K562 (cell line): ENCODE measurements around the gene BRD4. TPM values are rescaled to one million over a fixed set of nuclear protein-coding genes. Genes with fewer than 3 reads are reported as not detected.

ENCODE experiments used
- ATAC-seq: fragments of 200-7000 bp; cut with Tn5 transposase; 3 replicates; pipeline ENCODE4 v1.9.1; 2020; ENCODE audit warnings: moderate library complexity
- BruUV-seq: library from RNA; stranded (reverse); fragments of 400-500 nt; replicated peaks from 2 replicates; lab custom pipeline; 2021; lab: Mats Ljungman, UMichigan
- CTCF ChIA-PET: fragments of 300-600 bp; formaldehyde crosslinking; extraction: SDS; loops from one replicate; lab custom pipeline; 2021; ENCODE audit warnings: low intra/inter-chr PET ratio; lab: Yijun Ruan, JAX
- POLR2A ChIA-PET: fragments of 300-600, 350-650 bp; sonication (Branson Sonifier 250); formaldehyde crosslinking; extraction: SDS; loops from one replicate; lab custom pipeline; 2021; ENCODE audit warnings: antibody characterized with exemption, inconsistent platforms; lab: Yijun Ruan, JAX
- DNase-seq, 4 experiments: peaks; one replicate each; pipeline versions ENCODE4 v3.0.0 to v3.0.0-alpha.2; 2011 to 2018; ENCODE audit warnings: low spot score in 3 of 4, mixed read lengths in 3 of 4; ENCODE audit errors: extremely low read depth in 1 of 4
- FAIRE-seq: peaks from 2 replicates; lab custom pipeline; 2011; peaks lifted over from hg19 to GRCh38; lab: Jason Lieb, UNC
- H2AFZ ChIP-seq: 2 replicates; pipeline ENCODE4 v1.6.0; 2011; ENCODE audit warnings: low read depth, low read length, control low read depth, inconsistent platforms
- H3K27ac ChIP-seq: fragments of 200-600 bp; 3 replicates; pipeline ENCODE4 v1.8.0; 2011; ENCODE audit warnings: low read depth, mild to moderate bottlenecking, control low read depth, inconsistent platforms, low read length, moderate library complexity, mixed read lengths; ENCODE audit errors: extremely low read depth
- H3K27me3 ChIP-seq, 2 experiments: fragments of 300-600 bp in 1 of 2; 2 replicates in 1 of 2; 3 replicates in 1 of 2; pipeline versions ENCODE4 v1.6.0 to v1.8.0; 2011; ENCODE audit warnings: inconsistent platforms in 2 of 2, low read length in 2 of 2, mild to moderate bottlenecking in 1 of 2, mixed read lengths in 1 of 2, moderate library complexity in 1 of 2; ENCODE audit not compliant: control insufficient read depth in 2 of 2, insufficient read depth in 2 of 2
- H3K36me3 ChIP-seq: fragments of 300-600 bp; 3 replicates; pipeline ENCODE4 v1.8.0; 2011; ENCODE audit warnings: mild to moderate bottlenecking, low read length, inconsistent platforms; ENCODE audit not compliant: control insufficient read depth, insufficient read depth
- H3K4me1 ChIP-seq, 2 experiments: fragments of 200-600 bp in 1 of 2; replicated peaks in 1 of 2; 2 replicates in 1 of 2; 3 replicates in 1 of 2; pipeline versions ENCODE4 v1.5.1 to v1.8.0; 2011; ENCODE audit warnings: inconsistent platforms in 2 of 2, low read length in 2 of 2, mild to moderate bottlenecking in 1 of 2, mixed read lengths in 1 of 2, moderate library complexity in 1 of 2; ENCODE audit not compliant: control insufficient read depth in 2 of 2, insufficient read depth in 2 of 2
- H3K4me2 ChIP-seq: 2 replicates; pipeline ENCODE4 v1.6.1; 2011; ENCODE audit warnings: low read length, control low read depth, inconsistent platforms, mixed read lengths; ENCODE audit not compliant: insufficient read depth
- H3K4me3 ChIP-seq: fragments of 200-600 bp; sonication (generic), shearing (Covaris generic); 2 replicates; pipeline ENCODE4 v1.5.1; 2016; ENCODE audit warnings: control low read depth, inconsistent platforms
- H3K79me2 ChIP-seq: fragments of 200-600 bp; 3 replicates; pipeline ENCODE4 v1.8.0; 2011; ENCODE audit warnings: low read length, inconsistent platforms; ENCODE audit not compliant: control insufficient read depth, insufficient read depth
- H3K9ac ChIP-seq, 2 experiments: 2 replicates each; pipeline versions ENCODE4 v1.6.0 to v1.6.1; 2011; ENCODE audit warnings: low read depth in 2 of 2, low read length in 2 of 2, control low read depth in 1 of 2, inconsistent platforms in 1 of 2, mild to moderate bottlenecking in 1 of 2, mixed read lengths in 1 of 2; ENCODE audit not compliant: insufficient read depth in 1 of 2
- H3K9me1 ChIP-seq: one replicate; pipeline ENCODE4 v1.6.0; 2011; ENCODE audit warnings: inconsistent platforms, mild to moderate bottlenecking, low read length, moderate library complexity; ENCODE audit not compliant: control insufficient read depth, insufficient read depth
- H3K9me3 ChIP-seq: replicated peaks from 2 replicates; pipeline ENCODE4 v1.5.1; 2011; ENCODE audit warnings: low read depth, low read length, inconsistent platforms; ENCODE audit not compliant: control insufficient read depth, insufficient read depth
- H4K20me1 ChIP-seq: replicated peaks from 2 replicates; pipeline ENCODE4 v1.6.1; 2011; ENCODE audit warnings: low read length, inconsistent platforms, mixed read lengths; ENCODE audit not compliant: control insufficient read depth, insufficient read depth
- EGR1 ChIP-seq: fragments of 450-650 bp; conservative IDR thresholded peaks from 2 replicates; pipeline ENCODE4 v1.6.1; 2017; ENCODE audit warnings: mild to moderate bottlenecking
- FOSL1 ChIP-seq: fragments of 200-800 bp; sonication (Bioruptor generic); conservative IDR thresholded peaks from 2 replicates; pipeline ENCODE4 v1.6.1; 2016; ENCODE audit warnings: missing genetic modification characterization, missing compliant biosample characterization
- HMGN3 ChIP-seq: IDR thresholded peaks from 2 replicates; pipeline ENCODE4 v1.6.1; 2011; ENCODE audit warnings: borderline replicate concordance, low read depth, mild to moderate bottlenecking, mixed read lengths, low read length; ENCODE audit not compliant: insufficient read length; ENCODE audit errors: extremely low read depth
- HOMEZ ChIP-seq: fragments of 250-450 bp; sonication (Bioruptor Pico); IDR thresholded peaks from 2 replicates; pipeline ENCODE4 v1.4.0; 2020; ENCODE audit warnings: mild to moderate bottlenecking, moderate library complexity
- WHSC1 ChIP-seq: IDR thresholded peaks from one replicate; pipeline ENCODE4 v1.6.1; 2012; ENCODE audit warnings: low read length, control low read depth, inconsistent platforms
- ZNF184 ChIP-seq: sonication (generic); formaldehyde crosslinking; IDR thresholded peaks from 2 replicates; pipeline ENCODE4 v1.5.0; 2020; ENCODE audit warnings: missing genetic modification reagents
- WGBS: fragments of 100-300 bp; shearing (Covaris generic); methylation state at CpG from one replicate; pipeline ENCODE4 v1.1.6; 2016; ENCODE audit warnings: low coverage, mixed read lengths; ENCODE audit not compliant: insufficient coverage; ENCODE audit errors: missing lambda C conversion rate; 5-methylcytosine and 5-hydroxymethylcytosine counted together
- in situ Hi-C: fragments of 300-500 bp; cut with MboI; formaldehyde crosslinking; loops from 4 replicates; pipeline ENCODE4 v1.15.0; 2018; ENCODE audit warnings: inconsistent platforms, mixed read lengths
- intact Hi-C: fragments of 100-400 bp; cut with micrococcal nuclease; formaldehyde crosslinking; loops from 2 replicates; pipeline ENCODE4 v1.14.2; 2022
- polyA plus RNA-seq, 8 experiments: library from polyadenylated mRNA; depleted of rRNA in 4 of 8; stranded (reverse) in 5 of 8; unstranded in 3 of 8; fragments of >200 nt; fragmentation: Nextera tagmentation in 2 of 8; fragmentation: Illumina TruSeq in 1 of 8; extraction: Ambion mirVana in 2 of 8; extraction: Trizol in 1 of 8; gene quantifications; 2 replicates each; pipeline versions ENCODE4 v1.2.1 to v1.2.3, GENCODE V29; 2011 to 2014; ENCODE audit warnings: inconsistent platforms in 1 of 8, missing spikeins in 1 of 8
- total RNA-seq, 7 experiments: library from RNA; depleted of rRNA in 6 of 7; stranded (reverse); fragments of >200 nt in 6 of 7; fragmentation: Illumina TruSeq in 2 of 7; extraction: Trizol in 2 of 7; gene quantifications; 2 replicates each; pipeline versions ENCODE4 v1.2.1 to v1.2.3, GENCODE V29; 2011 to 2021; ENCODE audit warnings: low replicate concordance in 1 of 7

BRD4 gene
- total and polyA plus RNA-seq, 9 of the 15 experiments (the other 6 are each of a cell fraction or from before 2014, with no cell fraction given), result 1.8 to 105 (median 15.6) TPM

GRCh38 chr19:15195371-15196334 lies 136.7 kb downstream of the BRD4 start (continued):
- no peak for TF ChIP-seq ZNF184
- peak; percentile 41; the same call in 1 of the 2 replicates for TF ChIP-seq FOSL1 (tag)
- no peak for TF ChIP-seq WHSC1
- TF ChIP-seq HOMEZ (CRISPR knock-in tag), result no peak

GRCh38 chr19:15194938-15195337 lies 137.4 kb downstream of the BRD4 start:
- CTCF ChIA-PET, result no interaction called here
- Histone ChIP-seq H3K79me2 (no peaks in the 10 kb centered on the region), H3K9me3 (no peaks in the 10 kb centered on the region), H3K9ac (no peak overlapping the region), H3K27ac (no peak overlapping the region), H3K9me1 (no peaks in the 10 kb centered on the region), H4K20me1 (no peaks in the 10 kb centered on the region; the same call in 1 of the 2 replicates), H2AFZ (no peak overlapping the region), H3K4me1 (peaks cover 0 to 26% of the 10 kb centered on the region in 2 experiments; a peak in 2 of 5 replicates), H3K4me2 (no peak overlapping the region), H3K36me3 (no peaks in the 10 kb centered on the region), H3K4me3 (no peak overlapping the region), H3K27me3 (peaks cover 11 to 52% of the 10 kb centered on the region in 2 experiments; a peak in 4 of 5 replicates)
- 13% methylated on average over 4 of the region's 6 CpGs for WGBS
- no peak for ATAC-seq
- BruUV-seq, result no TSS peak
- POLR2A ChIA-PET, result interaction anchor here (0.6 to 1.1 kb wide), 2 partner anchors 14 to 62 kb away, joined by 3 read pairs; no protein-coding TSS in a partner anchor
- intact Hi-C loops (no loop called here), in situ Hi-C loops (no loop called here)
- no peak for FAIRE-seq
- TF ChIP-seq HMGN3 (no peak), EGR1 (peak; percentile 48; the same call in 1 of the 2 replicates)
- no peak for DNase-seq
